OCI-LY1 (cell line): ENCODE results near the gene CBFA2T2.

Experiments used
- CTCF ChIP-seq: fragments of 200-600 bp; sonication (generic), shearing (Covaris generic); IDR thresholded peaks from 2 replicates; pipeline ENCODE4 v1.5.1; 2017; ENCODE audit warnings: mild to moderate bottlenecking, antibody characterized with exemption, low read length, moderate library complexity, mixed read lengths
- EZH2 ChIP-seq: fragments of 200-600 bp; sonication (generic), shearing (Covaris generic); IDR thresholded peaks from 2 replicates; pipeline ENCODE4 v1.8.0; 2017; ENCODE audit warnings: borderline replicate concordance, mixed run types, mild to moderate bottlenecking, antibody characterized with exemption, low read length, moderate library complexity, mixed read lengths

GRCh38 chr20:33673114-33673409 lies 183.2 kb downstream of the CBFA2T2 start:
- TF ChIP-seq CTCF: no peak
- no peak for TF ChIP-seq EZH2
